Cardiac fibroblast (primary cell): ENCODE measurements around the gene DGKQ.

Experiments used
- DNase-seq, 2 donors: peaks; one replicate each; pipeline versions ENCODE4 v3.0.0 to v3.0.0-alpha.2; 2010; ENCODE audit warnings: low read depth in 2 of 2
- H3K4me3 ChIP-seq, 2 donors: replicated peaks in 1 of 2; 1 replicate in 1 of 2; 2 replicates in 1 of 2; pipeline ENCODE4 v1.5.1; 2011; ENCODE audit warnings: low read depth in 2 of 2, low read length in 2 of 2, mild to moderate bottlenecking in 2 of 2, moderate library complexity in 1 of 2
- TF ChIP-seq, protein P1 (sequence below): IDR thresholded peaks from one replicate; pipeline ENCODE4 v1.5.1; 2011; ENCODE audit warnings: low read depth, mild to moderate bottlenecking, low read length, inconsistent platforms

Gene DGKQ

DNA sequence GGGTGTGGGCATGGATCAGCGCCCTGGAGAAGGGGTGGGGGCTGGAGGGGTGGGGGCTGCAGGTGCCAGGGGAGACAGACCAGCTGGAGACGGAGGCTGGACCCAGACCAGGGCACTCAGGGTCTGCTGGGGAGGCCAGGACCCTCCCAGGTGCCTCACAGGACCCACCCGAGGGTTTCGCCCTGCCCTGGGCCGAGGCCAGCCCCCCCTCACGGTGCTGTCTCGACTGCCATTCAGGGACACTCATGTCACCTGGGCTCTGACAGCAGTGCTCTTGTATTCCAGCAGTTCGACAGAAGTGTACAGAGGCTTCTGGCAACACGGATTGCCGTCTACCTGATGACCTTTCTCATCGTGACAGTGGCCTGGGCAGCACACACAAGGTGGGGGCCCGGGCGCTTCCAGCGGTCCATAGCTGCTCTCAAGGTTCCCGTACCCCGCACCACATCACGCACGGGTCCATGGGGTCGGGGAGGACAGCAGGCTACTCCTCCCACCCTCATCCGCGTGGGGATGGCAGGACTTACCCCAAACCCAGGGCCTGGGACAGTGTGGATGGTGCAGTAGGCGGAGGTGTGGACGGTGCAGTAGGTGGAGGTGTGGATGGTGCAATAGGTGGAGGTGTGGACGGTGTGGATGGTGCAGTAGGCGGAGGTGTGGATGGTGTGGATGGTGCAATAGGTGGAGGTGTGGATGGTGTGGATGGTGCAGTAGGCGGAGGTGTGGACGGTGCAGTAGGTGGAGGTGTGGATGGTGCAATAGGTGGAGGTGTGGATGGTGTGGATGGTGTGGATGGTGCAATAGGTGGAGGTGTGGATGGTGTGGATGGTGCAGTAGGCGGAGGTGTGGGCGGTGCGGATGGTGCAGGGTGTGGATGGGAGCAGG lies 23.0 kb downstream of the DGKQ start:
- no peak for DNase-seq
- TF ChIP-seq, protein P1, sequence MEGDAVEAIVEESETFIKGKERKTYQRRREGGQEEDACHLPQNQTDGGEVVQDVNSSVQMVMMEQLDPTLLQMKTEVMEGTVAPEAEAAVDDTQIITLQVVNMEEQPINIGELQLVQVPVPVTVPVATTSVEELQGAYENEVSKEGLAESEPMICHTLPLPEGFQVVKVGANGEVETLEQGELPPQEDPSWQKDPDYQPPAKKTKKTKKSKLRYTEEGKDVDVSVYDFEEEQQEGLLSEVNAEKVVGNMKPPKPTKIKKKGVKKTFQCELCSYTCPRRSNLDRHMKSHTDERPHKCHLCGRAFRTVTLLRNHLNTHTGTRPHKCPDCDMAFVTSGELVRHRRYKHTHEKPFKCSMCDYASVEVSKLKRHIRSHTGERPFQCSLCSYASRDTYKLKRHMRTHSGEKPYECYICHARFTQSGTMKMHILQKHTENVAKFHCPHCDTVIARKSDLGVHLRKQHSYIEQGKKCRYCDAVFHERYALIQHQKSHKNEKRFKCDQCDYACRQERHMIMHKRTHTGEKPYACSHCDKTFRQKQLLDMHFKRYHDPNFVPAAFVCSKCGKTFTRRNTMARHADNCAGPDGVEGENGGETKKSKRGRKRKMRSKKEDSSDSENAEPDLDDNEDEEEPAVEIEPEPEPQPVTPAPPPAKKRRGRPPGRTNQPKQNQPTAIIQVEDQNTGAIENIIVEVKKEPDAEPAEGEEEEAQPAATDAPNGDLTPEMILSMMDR, result no peak
- no peak overlapping the region for H3K4me3 ChIP-seq

GRCh38 chr4:949656-950055 lies 23.7 kb downstream of the DGKQ start:
- no peak overlapping the region for H3K4me3 ChIP-seq
- TF ChIP-seq, protein P1, result no peak
- DNase-seq, result no peak

DNA sequence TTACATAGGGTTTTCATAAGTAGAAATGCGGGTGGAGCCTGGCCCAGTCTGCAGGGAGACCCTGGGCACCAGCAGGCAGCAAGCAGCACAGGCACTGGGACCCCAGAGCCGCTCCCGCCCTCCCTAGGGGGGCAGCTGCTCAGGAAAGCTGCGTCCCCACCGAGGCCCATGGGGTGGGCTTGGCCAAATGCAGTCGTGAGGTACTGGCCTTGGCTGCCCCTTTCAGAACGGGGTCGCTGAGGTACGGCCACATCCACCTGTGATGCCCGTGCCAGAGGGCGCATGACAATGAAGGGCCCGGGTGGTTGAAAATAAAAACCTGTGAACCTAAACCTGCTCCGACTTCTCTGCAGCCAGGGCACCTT lies 24.5 kb downstream of the DGKQ start:
- H3K4me3 ChIP-seq, result no peak overlapping the region
- TF ChIP-seq, protein P1, result no peak
- no peak for DNase-seq

DNA sequence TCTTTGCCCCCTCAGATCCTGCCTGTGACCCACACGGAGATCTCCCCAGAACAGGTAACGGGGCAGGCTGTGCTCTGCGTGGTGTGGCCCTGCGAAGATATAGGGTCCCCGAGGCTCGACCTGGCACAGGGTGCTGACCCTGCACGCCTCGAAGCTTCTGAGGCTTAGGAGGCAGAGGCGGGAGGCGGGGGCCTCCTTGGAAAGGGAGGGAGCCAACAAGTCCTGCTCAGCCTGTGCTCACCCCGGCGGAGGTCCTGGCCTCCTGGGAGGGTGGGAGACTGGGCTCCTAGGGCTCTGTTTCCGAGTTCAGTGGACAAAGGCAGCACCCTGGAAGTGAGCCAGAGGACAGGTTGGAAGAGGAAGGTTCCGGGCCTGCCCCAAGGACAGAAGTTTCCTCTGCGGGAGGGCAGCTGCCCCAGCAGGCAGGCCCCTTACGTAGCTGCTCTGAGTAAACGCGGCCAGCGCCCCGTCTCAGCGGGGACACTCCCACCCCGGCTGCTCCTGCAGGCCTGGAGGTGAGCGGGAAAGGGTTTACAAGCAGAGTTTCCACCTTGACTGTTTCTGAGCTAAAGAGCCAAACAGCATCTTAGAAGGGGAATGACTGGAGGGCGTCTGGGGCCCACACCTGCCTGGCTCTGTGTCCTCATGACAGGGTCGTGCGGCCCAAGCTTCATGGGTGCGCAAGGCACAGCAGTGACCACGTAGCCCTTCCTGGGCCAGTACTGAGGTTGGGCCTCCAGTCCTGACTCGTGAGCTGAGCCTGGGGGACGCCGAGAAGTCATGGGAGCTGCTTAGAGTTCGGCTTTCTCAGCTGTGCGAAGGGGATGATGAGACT lies 25.1 kb downstream of the DGKQ start:
- H3K4me3 ChIP-seq, result no peak overlapping the region
- no peak for DNase-seq
- TF ChIP-seq, protein P1, result no peak

DNA sequence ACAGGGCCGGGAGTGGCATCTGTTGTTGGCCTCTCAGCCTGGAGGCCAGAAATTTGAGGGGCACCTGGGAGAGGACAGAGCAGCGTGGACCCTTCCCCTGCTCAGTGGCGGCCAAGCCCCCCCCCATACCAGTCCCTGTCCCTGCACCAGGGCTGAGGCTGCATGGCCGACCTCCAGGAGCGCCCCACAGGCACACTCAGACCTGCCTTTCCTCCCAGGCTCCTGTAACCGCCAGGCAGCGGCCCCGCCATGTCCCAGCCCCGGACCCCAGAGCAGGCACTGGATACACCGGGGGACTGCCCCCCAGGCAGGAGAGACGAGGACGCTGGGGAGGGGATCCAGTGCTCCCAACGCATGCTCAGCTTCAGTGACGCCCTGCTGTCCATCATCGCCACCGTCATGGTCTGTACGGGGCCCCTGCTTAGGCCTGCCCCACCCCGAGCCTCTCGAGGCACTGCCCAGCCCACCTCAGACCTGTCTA lies 25.8 kb downstream of the DGKQ start:
- TF ChIP-seq, protein P1, result no peak

GRCh38 chr4:946517-947471 lies 26.6 kb downstream of the DGKQ start:
- H3K4me3 ChIP-seq, result no peak overlapping the region
- DNase-seq, result no peak
- TF ChIP-seq, protein P1, result no peak

More for the DNA sequence above, 25.8 kb downstream of the DGKQ start:
- DNase-seq, result no peak
- H3K4me3 ChIP-seq, result no peak overlapping the region
